Muscle layer of colon (tissue), 2 donors: Measurements from ENCODE around the gene TBC1D22A.

Experiments used
- H3K27ac ChIP-seq: one replicate; pipeline ENCODE4 v1.7.0; 2013; ENCODE audit warnings: low read depth, mild to moderate bottlenecking, low read length, moderate library complexity
- H3K27me3 ChIP-seq, 2 donors: one replicate each; pipeline ENCODE4 v1.7.0; 2013; ENCODE audit warnings: low read length in 2 of 2, mild to moderate bottlenecking in 2 of 2; ENCODE audit not compliant: insufficient read depth in 2 of 2, control insufficient read depth in 1 of 2
- H3K36me3 ChIP-seq: one replicate; pipeline ENCODE4 v1.7.0; 2013; ENCODE audit warnings: mild to moderate bottlenecking, low read length; ENCODE audit not compliant: insufficient read depth
- H3K4me1 ChIP-seq: one replicate; pipeline ENCODE4 v1.7.0; 2013; ENCODE audit warnings: mild to moderate bottlenecking, low read length; ENCODE audit not compliant: insufficient read depth
- H3K4me3 ChIP-seq, 2 donors: one replicate each; pipeline ENCODE4 v1.7.0; 2013; ENCODE audit warnings: low read length in 2 of 2, low read depth in 1 of 2, mild to moderate bottlenecking in 1 of 2, moderate library complexity in 1 of 2
- H3K9ac ChIP-seq: one replicate; pipeline ENCODE4 v1.7.0; 2013; ENCODE audit warnings: low read length
- H3K9me3 ChIP-seq: one replicate; pipeline ENCODE4 v1.7.0; 2013; ENCODE audit warnings: mild to moderate bottlenecking, low read length
- donor health status: abdominal sarcoma.
- donor health status: Adenocarcinoma of cecum.

The TBC1D22A gene

GRCh38 chr22:47193606-47194329 lies 431.3 kb downstream of the TBC1D22A start:
- Histone ChIP-seq H3K9me3 (no peaks in the 10 kb centered on the region), H3K4me3 (no peak overlapping the region), H3K4me1 (peaks cover 8% of the 10 kb centered on the region), H3K27ac (no peak overlapping the region), H3K36me3 (no peaks in the 10 kb centered on the region), H3K9ac (no peak overlapping the region), H3K27me3 (no peaks in the 10 kb centered on the region)

GRCh38 chr22:47194476-47195155 lies 432.2 kb downstream of the TBC1D22A start:
- no peak overlapping the region for H3K27ac ChIP-seq
- H3K27me3 ChIP-seq, result no peaks in the 10 kb centered on the region
- H3K9ac ChIP-seq, result no peak overlapping the region
- H3K9me3 ChIP-seq, result no peaks in the 10 kb centered on the region
- peaks cover 8% of the 10 kb centered on the region for H3K4me1 ChIP-seq
- H3K36me3 ChIP-seq, result no peaks in the 10 kb centered on the region
- no peak overlapping the region for H3K4me3 ChIP-seq

- no peak overlapping the region for H3K4me3 ChIP-seq
- H3K4me1 ChIP-seq, result peaks cover 8% of the 10 kb centered on the region
- H3K9ac ChIP-seq, result no peak overlapping the region
- no peaks in the 10 kb centered on the region for H3K27me3 ChIP-seq
- H3K9me3 ChIP-seq, result no peaks in the 10 kb centered on the region
- H3K36me3 ChIP-seq, result no peaks in the 10 kb centered on the region
- H3K27ac ChIP-seq, result no peak overlapping the region
Observed at GRCh38 chr22:47195156-47195483, 432.7 kb downstream of the TBC1D22A start.

GRCh38 chr22:47195484-47196165 lies 433.2 kb downstream of the TBC1D22A start:
- Histone ChIP-seq H3K27me3 (no peaks in the 10 kb centered on the region), H3K4me3 (no peak overlapping the region), H3K9ac (no peak overlapping the region), H3K9me3 (no peaks in the 10 kb centered on the region), H3K4me1 (peaks cover 8% of the 10 kb centered on the region), H3K27ac (no peak overlapping the region), H3K36me3 (no peaks in the 10 kb centered on the region)

GRCh38 chr22:47196166-47196849 lies 433.9 kb downstream of the TBC1D22A start:
- H3K9ac ChIP-seq, result no peak overlapping the region
- no peaks in the 10 kb centered on the region for H3K36me3 ChIP-seq
- no peaks in the 10 kb centered on the region for H3K9me3 ChIP-seq
- no peak overlapping the region for H3K4me3 ChIP-seq
- H3K27ac ChIP-seq, result no peak overlapping the region
- peaks cover 8% of the 10 kb centered on the region for H3K4me1 ChIP-seq
- H3K27me3 ChIP-seq, result no peaks in the 10 kb centered on the region

GRCh38 chr22:47196881-47197772 lies 434.7 kb downstream of the TBC1D22A start:
- Histone ChIP-seq H3K9me3 (no peaks in the 10 kb centered on the region), H3K4me1 (peaks cover 8% of the 10 kb centered on the region), H3K4me3 (no peak overlapping the region), H3K9ac (no peak overlapping the region), H3K27me3 (no peaks in the 10 kb centered on the region), H3K27ac (no peak overlapping the region), H3K36me3 (no peaks in the 10 kb centered on the region)

- H3K9me3 ChIP-seq, result no peaks in the 10 kb centered on the region
- no peak overlapping the region for H3K9ac ChIP-seq
- no peak overlapping the region for H3K4me3 ChIP-seq
- H3K27me3 ChIP-seq, result no peaks in the 10 kb centered on the region
- no peaks in the 10 kb centered on the region for H3K36me3 ChIP-seq
- H3K27ac ChIP-seq, result no peak overlapping the region
- peaks cover 8% of the 10 kb centered on the region for H3K4me1 ChIP-seq
Observed at GRCh38 chr22:47197773-47198500, 435.5 kb downstream of the TBC1D22A start.

- no peaks in the 10 kb centered on the region for H3K27me3 ChIP-seq
- peaks cover 8% of the 10 kb centered on the region for H3K4me1 ChIP-seq
- H3K36me3 ChIP-seq, result no peaks in the 10 kb centered on the region
- no peak overlapping the region for H3K9ac ChIP-seq
- no peaks in the 10 kb centered on the region for H3K9me3 ChIP-seq
- H3K27ac ChIP-seq, result no peak overlapping the region
- H3K4me3 ChIP-seq, result no peak overlapping the region
Observed at GRCh38 chr22:47198801-47199251, 436.4 kb downstream of the TBC1D22A start.

- Histone ChIP-seq H3K27ac (no peak overlapping the region), H3K9ac (no peak overlapping the region), H3K4me1 (peaks cover 8% of the 10 kb centered on the region), H3K9me3 (no peaks in the 10 kb centered on the region), H3K4me3 (no peak overlapping the region), H3K36me3 (no peaks in the 10 kb centered on the region), H3K27me3 (no peaks in the 10 kb centered on the region)
Observed at GRCh38 chr22:47199261-47199978, 437.0 kb downstream of the TBC1D22A start.

GRCh38 chr22:47199979-47200272 lies 437.5 kb downstream of the TBC1D22A start:
- Histone ChIP-seq H3K9ac (no peak overlapping the region), H3K4me1 (peaks cover 8% of the 10 kb centered on the region), H3K36me3 (no peaks in the 10 kb centered on the region), H3K27me3 (no peaks in the 10 kb centered on the region), H3K27ac (no peak overlapping the region), H3K9me3 (no peaks in the 10 kb centered on the region), H3K4me3 (no peak overlapping the region)
